Muscle of leg (tissue), 11 donors: ENCODE results near the gene C1QL3. TPM values are rescaled to one million over a fixed set of nuclear protein-coding genes. Genes with fewer than 3 reads are reported as not detected.

Experiments
- DNase-seq: peaks from one replicate; pipeline ENCODE4 v3.0.0; 2013
- H3K27ac ChIP-seq: one replicate; pipeline ENCODE4 v1.5.1; 2013; ENCODE audit warnings: mild to moderate bottlenecking, low read length, control low read depth
- H3K27me3 ChIP-seq: one replicate; pipeline ENCODE4 v1.6.1; 2013; ENCODE audit warnings: low read length; ENCODE audit not compliant: control insufficient read depth, insufficient read depth
- H3K36me3 ChIP-seq: one replicate; pipeline ENCODE4 v1.6.1; 2013; ENCODE audit warnings: low read length; ENCODE audit not compliant: control insufficient read depth, insufficient read depth
- H3K4me1 ChIP-seq: one replicate; pipeline ENCODE4 v1.6.1; 2013; ENCODE audit warnings: low read length; ENCODE audit not compliant: control insufficient read depth, insufficient read depth
- H3K4me3 ChIP-seq: one replicate; pipeline ENCODE4 v1.5.1; 2013; ENCODE audit warnings: low read length, control low read depth
- H3K9me3 ChIP-seq: replicated peaks from 2 replicates; pipeline ENCODE4 v1.6.1; 2013; ENCODE audit warnings: low read depth, low read length; ENCODE audit not compliant: control insufficient read depth
- WGBS: methylation state at CpG from one replicate; pipeline ENCODE4 v1.1.5; 2013; ENCODE audit warnings: missing lambda C conversion rate; ENCODE audit not compliant: insufficient coverage; 5-methylcytosine and 5-hydroxymethylcytosine counted together
- polyA plus RNA-seq, 8 donors: library from polyadenylated mRNA; unstranded; fragments of 120-200 nt; gene quantifications; one replicate each; pipeline versions ENCODE4 v1.2.1 to v1.2.3, GENCODE V29; 2013; ENCODE audit warnings: inconsistent platforms in 1 of 8, low replicate concordance in 1 of 8; ENCODE audit not compliant: insufficient read length in 8 of 8, insufficient read depth in 1 of 8
- total RNA-seq: library from RNA; stranded (reverse); fragments of 120-200 nt; gene quantifications from one replicate; pipeline ENCODE4 v1.2.4, GENCODE V29; 2013

Gene C1QL3
- total and polyA plus RNA-seq, 9 donors = 0.04 to 0.93 (median 0.40) TPM

DNA sequence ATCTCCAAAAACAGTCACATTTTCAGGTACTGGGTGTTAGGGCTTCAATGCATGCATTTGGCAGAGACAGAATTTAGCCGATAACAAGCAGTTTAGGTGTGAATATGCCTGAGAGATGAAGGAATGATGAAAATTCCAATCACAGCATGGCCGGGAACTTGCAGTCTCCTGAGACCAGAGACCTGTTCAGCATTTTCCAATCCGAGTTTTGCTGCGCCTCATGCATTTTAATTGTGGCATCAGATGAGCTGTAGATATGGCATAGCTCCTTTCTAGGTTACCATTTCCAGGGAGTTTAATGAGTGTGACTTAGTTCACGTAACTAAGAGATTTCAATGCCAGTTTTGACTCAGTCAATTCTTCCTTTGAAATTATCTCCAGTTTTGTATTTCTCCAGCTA is 14.5 kb upstream of the C1QL3 start:
- no peaks in the 10 kb centered on the region for H3K9me3 ChIP-seq
- WGBS = 78% methylated on average over 5 of the region's 5 CpGs
- DNase-seq = no peak

DNA sequence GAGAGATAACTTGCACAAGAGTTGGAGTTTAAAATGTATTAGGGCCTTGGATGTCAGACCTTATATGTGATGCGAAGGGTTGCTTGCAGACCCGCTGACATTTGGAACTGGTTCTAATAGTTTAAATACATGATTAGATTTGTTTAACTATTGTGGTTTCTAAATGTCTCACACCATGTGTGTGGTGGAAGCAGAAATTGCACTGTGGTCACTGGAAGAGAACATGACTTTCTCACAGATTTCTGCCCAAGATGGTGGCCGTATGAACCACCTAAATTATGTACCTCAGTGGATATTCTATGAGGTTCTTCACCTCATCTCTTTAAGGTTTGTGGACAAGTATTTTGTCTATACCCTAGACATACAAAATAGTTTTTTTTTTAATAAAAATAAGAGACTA is 8.2 kb upstream of the C1QL3 start:
- no peaks in the 10 kb centered on the region for H3K36me3 ChIP-seq
- peaks cover 13% of the 10 kb centered on the region for H3K27me3 ChIP-seq
- no peak overlapping the region for H3K4me3 ChIP-seq
- WGBS = 100% methylated on average over 1 of the region's 3 CpGs
- no peaks in the 10 kb centered on the region for H3K4me1 ChIP-seq
- no peaks in the 10 kb centered on the region for H3K9me3 ChIP-seq
- H3K27ac ChIP-seq = no peak overlapping the region
- DNase-seq = no peak

More for the DNA sequence above, 14.5 kb upstream of the C1QL3 start:
- Histone ChIP-seq H3K4me3 (no peak overlapping the region), H3K36me3 (no peaks in the 10 kb centered on the region), H3K27me3 (no peaks in the 10 kb centered on the region), H3K4me1 (no peaks in the 10 kb centered on the region), H3K27ac (no peak overlapping the region)

DNA sequence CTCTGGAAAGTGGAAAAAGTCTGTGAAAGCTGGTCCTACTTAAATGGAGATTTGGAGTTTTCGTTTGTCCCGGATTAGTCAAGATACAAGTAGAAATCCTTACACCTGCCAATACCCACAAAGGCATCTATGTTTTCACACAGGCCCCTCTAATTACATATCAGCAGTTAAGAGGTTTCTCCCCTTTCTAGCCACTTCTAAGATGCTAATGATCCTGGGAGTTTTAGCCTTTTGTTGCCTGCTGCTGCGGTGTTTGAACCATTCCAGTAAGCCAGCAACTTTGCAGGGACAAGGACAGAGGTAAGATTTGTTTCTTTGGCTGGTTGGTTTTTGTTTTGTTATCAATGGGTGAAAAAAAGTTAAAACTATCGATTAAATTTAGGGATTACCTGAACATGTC is 5.8 kb upstream of the C1QL3 start:
- Histone ChIP-seq H3K4me1 (no peaks in the 10 kb centered on the region), H3K4me3 (no peak overlapping the region), H3K27ac (no peak overlapping the region), H3K9me3 (no peaks in the 10 kb centered on the region), H3K36me3 (no peaks in the 10 kb centered on the region), H3K27me3 (peaks cover 30% of the 10 kb centered on the region)
- DNase-seq = no peak
- WGBS = 33% methylated on average over 1 of the region's 4 CpGs

DNA sequence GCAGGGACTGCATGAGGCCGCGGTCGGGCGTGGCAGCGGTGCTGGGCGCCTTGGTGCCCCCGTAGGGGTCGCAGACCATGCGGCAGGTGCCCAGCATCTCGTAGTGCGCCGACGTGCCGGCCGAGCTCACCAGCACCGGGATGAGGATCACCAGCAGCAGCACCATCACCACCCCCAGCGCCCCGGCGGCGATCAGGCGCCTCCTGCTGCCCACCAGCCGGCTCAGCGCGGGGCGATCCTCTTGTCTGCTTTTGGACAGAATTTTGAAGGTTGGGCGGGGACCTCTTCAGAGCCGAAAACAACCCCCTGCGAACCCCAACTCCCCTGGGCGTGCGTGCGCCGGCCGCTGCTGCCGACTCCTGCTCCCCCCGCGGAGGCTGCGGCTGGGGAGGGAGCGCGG is 779 bp downstream of the C1QL3 start:
- H3K36me3 ChIP-seq = no peaks in the 10 kb centered on the region
- DNase-seq = peak; percentile 14
- no peak overlapping the region for H3K27ac ChIP-seq
- H3K4me3 ChIP-seq = peak overlapping the region; percentile 5
- 0% methylated on average over 34 of the region's 39 CpGs for WGBS
- H3K27me3 ChIP-seq = peaks cover 52% of the 10 kb centered on the region
- H3K9me3 ChIP-seq = no peaks in the 10 kb centered on the region
- H3K4me1 ChIP-seq = peaks cover 5% of the 10 kb centered on the region

DNA sequence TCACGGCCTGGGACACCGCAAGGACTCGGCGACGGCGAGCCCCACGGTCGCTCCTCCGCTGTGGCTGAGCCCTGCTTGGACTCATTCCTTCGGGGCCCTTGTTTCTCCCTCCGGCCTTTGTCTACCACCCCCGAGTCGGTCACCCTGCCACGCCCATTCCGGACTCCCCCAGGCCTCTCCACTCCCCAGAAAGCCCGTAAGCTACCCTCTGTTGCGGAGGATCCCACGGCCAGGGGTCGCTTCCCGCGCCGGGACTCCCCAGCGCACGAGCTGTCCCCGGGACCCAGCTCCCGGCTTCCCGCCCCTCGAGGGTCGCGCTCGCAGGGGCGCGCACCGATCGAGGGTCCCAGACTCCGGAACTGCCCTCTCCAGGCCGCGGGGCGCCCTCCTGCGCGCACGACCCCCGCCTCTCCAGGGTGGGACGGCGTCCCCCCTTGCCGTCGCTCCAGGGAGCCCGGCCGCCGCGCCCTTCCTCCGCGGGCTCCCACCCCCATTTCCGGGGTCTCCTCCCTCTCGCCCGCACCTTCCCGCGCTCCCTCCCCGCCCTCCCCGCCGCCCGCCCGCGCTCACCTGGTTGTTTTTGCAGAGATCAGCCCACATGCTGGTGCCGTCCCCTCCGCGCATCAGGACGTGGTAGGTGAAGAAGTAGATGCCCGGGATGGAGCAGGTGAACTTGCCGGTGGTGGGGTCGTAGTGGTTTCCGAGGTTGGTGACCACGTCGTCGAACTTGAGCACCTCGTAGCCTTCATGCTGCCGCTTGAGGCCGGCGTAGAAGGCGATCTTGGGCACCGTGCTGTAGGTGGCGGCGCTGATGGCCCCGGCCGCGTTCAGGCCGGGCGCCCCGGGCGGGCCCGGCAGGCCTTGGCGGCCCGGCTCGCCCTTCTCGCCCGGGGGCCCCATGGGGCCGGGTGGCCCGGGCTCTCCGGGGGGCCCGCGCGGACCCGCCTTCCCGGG is 1.5 kb downstream of the C1QL3 start:
- no peaks in the 10 kb centered on the region for H3K36me3 ChIP-seq
- H3K9me3 ChIP-seq = no peaks in the 10 kb centered on the region
- peak; percentile 3 for DNase-seq
- no peak overlapping the region for H3K27ac ChIP-seq
- H3K4me1 ChIP-seq = peaks cover 5% of the 10 kb centered on the region
- H3K27me3 ChIP-seq = peaks cover 52% of the 10 kb centered on the region
- no peak overlapping the region for H3K4me3 ChIP-seq
- WGBS = under 1% methylated on average over 92 of the region's 104 CpGs

DNA sequence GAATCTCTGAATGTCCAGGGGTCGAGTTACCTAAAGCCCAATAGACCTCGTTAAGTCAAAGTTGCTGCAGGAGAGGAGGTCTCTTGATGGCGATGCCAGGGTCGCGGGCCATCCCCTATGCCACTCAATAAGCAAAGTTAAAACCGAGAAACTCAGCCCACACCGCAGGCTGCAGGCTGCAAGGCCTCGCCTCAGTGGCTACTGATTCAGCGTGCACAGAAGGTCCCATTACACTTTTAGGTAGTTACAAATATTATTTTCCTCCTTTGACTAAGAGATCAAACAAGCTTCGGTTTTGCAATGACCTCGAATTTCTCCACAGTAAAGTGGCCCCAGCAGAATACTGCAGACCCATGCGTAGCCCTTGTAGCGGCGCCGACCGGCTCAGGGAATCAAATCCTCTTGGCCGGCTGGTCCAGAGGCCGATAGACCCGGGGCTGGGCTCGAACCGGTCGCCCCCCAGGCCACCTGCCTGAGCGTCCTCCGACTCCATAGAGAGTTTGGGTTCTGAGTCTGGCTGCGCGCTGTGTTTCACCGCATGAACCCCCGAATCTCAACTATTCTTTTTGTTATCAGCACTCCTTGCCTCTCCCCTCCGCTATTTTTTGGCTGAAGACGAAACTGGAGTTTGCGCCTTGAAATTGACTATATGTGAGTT is 2.3 kb downstream of the C1QL3 start:
- Histone ChIP-seq H3K27me3 (peaks cover 48% of the 10 kb centered on the region), H3K4me3 (no peak overlapping the region), H3K36me3 (no peaks in the 10 kb centered on the region), H3K9me3 (no peaks in the 10 kb centered on the region), H3K4me1 (peaks cover 5% of the 10 kb centered on the region), H3K27ac (no peak overlapping the region)
- no peak for DNase-seq
- WGBS = 14% methylated on average over 24 of the region's 31 CpGs

DNA sequence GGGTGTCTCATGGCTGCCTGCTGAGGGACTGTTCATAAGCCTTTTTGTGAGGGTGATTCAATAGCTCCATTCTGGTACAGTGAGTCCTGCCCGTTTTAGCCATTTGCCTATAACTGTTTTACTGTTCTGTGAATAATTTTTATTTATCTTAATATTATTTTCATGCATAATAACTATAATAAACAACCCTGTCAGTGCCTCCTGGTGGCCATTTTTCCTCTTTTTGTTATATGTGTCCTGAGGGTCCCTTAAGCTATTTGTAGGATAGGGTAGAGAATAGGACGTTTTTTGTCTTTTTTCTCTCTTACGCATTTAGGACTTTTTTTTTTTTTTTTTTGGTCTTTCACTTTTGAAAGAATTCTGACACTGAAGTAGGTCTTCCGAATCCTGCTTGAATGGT is 2.9 kb downstream of the C1QL3 start:
- Histone ChIP-seq H3K36me3 (no peaks in the 10 kb centered on the region), H3K4me1 (peaks cover 5% of the 10 kb centered on the region), H3K9me3 (no peaks in the 10 kb centered on the region), H3K27me3 (peaks cover 44% of the 10 kb centered on the region), H3K4me3 (no peak overlapping the region), H3K27ac (no peak overlapping the region)
- WGBS = no CpG with 5 or more reads among the region's 4 CpGs
- DNase-seq = no peak

DNA sequence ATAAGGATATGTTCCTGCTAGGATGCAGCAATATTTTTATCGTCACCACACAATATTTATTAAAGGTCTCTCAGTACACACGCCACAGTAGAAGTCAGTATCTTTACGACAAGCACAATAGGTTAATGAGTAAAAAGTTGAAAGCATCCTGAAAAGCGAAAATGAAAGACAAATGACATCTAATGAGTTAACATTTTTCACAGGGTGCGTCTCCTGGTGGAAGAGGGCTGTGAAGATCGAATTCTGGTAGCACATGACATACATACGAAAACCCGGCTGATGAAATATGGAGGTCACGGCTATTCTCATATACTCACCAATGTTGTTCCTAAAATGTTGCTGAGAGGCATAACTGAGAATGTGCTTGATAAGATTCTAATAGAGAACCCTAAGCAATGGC is 10.8 kb downstream of the C1QL3 start:
- no peaks in the 10 kb centered on the region for H3K27me3 ChIP-seq
- H3K36me3 ChIP-seq = no peaks in the 10 kb centered on the region
- no peaks in the 10 kb centered on the region for H3K9me3 ChIP-seq
- no peak overlapping the region for H3K4me3 ChIP-seq
- no peak overlapping the region for H3K27ac ChIP-seq
- no CpG with 5 or more reads among the region's 9 CpGs for WGBS
- no peak for DNase-seq
- H3K4me1 ChIP-seq = no peaks in the 10 kb centered on the region

DNA sequence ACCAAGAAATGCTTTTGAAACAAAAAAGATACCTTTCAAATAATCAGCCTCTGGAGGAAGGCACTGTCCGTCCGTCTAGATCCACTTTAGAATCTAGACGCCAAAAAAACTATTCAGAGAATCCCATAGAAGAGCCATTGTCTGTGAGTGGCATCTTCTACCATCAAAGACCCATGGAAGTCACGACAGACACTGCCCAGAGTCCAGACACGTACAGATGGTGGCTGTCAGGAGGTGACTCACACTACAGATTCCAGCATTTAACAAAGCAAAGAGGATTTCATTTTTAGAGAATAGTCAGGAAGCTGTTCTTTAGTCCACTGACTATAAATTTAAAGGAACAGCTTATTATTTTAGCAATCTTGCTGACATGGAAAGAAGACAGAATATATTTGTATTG is 11.7 kb downstream of the C1QL3 start:
- WGBS = 89% methylated on average over 3 of the region's 5 CpGs
- no peak overlapping the region for H3K4me3 ChIP-seq
- no peak for DNase-seq
- H3K4me1 ChIP-seq = no peaks in the 10 kb centered on the region
- no peak overlapping the region for H3K27ac ChIP-seq
- H3K36me3 ChIP-seq = no peaks in the 10 kb centered on the region
- no peaks in the 10 kb centered on the region for H3K27me3 ChIP-seq
- no peaks in the 10 kb centered on the region for H3K9me3 ChIP-seq

DNA sequence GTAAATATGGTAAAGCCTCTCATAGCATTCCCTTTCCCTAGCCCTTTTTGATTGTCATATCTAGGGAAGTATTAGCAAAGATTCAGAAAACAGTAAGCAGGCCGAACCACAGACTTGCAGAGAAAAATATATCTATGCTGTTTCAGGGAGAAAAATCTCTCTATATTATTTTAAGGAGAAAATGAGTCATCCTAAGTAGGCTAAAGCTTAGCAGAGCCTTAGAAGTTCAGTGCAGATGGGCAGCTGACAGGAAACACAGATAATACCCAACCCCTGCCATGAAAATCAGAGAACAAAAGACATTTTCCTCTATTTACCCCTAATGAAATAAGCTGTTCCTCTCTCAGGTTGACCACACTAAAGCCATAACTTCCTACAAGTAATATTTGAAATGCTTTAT is 16.5 kb downstream of the C1QL3 start:
- no peaks in the 10 kb centered on the region for H3K36me3 ChIP-seq
- no peak for DNase-seq
- no CpG with 5 or more reads among the region's 1 CpG for WGBS
- H3K27ac ChIP-seq = no peak overlapping the region
- H3K27me3 ChIP-seq = no peaks in the 10 kb centered on the region
- no peaks in the 10 kb centered on the region for H3K4me1 ChIP-seq
- no peak overlapping the region for H3K4me3 ChIP-seq
- H3K9me3 ChIP-seq = no peaks in the 10 kb centered on the region
